ENCODE results near the gene AFDN. TPM values are rescaled to one million over a fixed set of nuclear protein-coding genes. Genes with fewer than 3 reads are reported as not detected.

Gene AFDN
- total and polyA plus RNA-seq, 2 of the 8 experiments (the other 6 are each of a cell fraction or from before 2014, with no cell fraction given) = 53.4 to 192 TPM

GRCh38 chr6:167954151-167954550, 127.4 kb downstream of the AFDN start:
- H3K56ac ChIP-seq (replicated peaks; ENCODE audit: insufficient read length, low read depth, low read length) = no peak overlapping the region
- TF ChIP-seq MAX (IDR thresholded peaks at IDR 0.05) (no peak), JUND (IDR thresholded peaks at IDR 0.05; ENCODE audit: low read length) (no peak), BCL11A (IDR thresholded peaks at IDR 0.05; ENCODE audit: low read depth in 2 of 2, low read length in 2 of 2) (no peak), GABPA (IDR thresholded peaks at IDR 0.05; ENCODE audit: borderline replicate concordance, insufficient read depth, low read length) (no peak), E2F6 (IDR thresholded peaks at IDR 0.05) (no peak), SP4 (IDR thresholded peaks at IDR 0.05; ENCODE audit: low read length) (no peak), RBBP5 (IDR thresholded peaks at IDR 0.05; ENCODE audit: borderline replicate concordance, low read depth, low read length) (no peak), TAF7 (optimal IDR thresholded peaks at IDR 0.05; ENCODE audit: borderline replicate concordance, low read depth, low read length) (no peak), FOSL1 (IDR thresholded peaks at IDR 0.05; ENCODE audit: insufficient read depth, low read depth, low read length) (no peak), MAFK (IDR thresholded peaks at IDR 0.05; ENCODE audit: low read depth, low read length) (no peak), BACH1 (IDR thresholded peaks at IDR 0.05; ENCODE audit: low read length) (no peak), SUZ12 (IDR thresholded peaks at IDR 0.05; ENCODE audit: low read length) (no peak), YY1 (IDR thresholded peaks at IDR 0.05; ENCODE audit: low read depth, low read length) (no peak), EP300 (IDR thresholded peaks at IDR 0.05; ENCODE audit: borderline replicate concordance in 1 of 2, low read depth in 2 of 2, low read length in 2 of 2) (no peak)

More at GRCh38 chr6:167954151-167954550, 127.4 kb downstream of the AFDN start:
- WGBS, 2 experiments (ENCODE audit: extremely low coverage in 1 of 2, insufficient coverage in 1 of 2, insufficient read length in 1 of 2, insufficient replicate concordance in 2 of 2, low coverage in 1 of 2, low lambda C conversion rate in 2 of 2, missing lambda C conversion rate in 1 of 2) = 92% methylated on average over 3 of the region's 3 CpGs; no CpG with 5 or more reads in 1 of the 2 experiments
- no peak overlapping the region for H4K5ac ChIP-seq (ENCODE audit: insufficient read length, low read depth, low read length)
- no peak overlapping the region for H2AK5ac ChIP-seq (ENCODE audit: low read depth, low read length)
- no peaks in the 10 kb centered on the region for H3K27me3 ChIP-seq (replicated peaks in 1 of 4; ENCODE audit: control insufficient read depth in 3 of 4, extremely low read depth in 1 of 4, insufficient read depth in 3 of 4, low read length in 3 of 4)
- no peak overlapping the region for H3K18ac ChIP-seq (ENCODE audit: extremely low read depth, low read length)
- no peak for DNase-seq (ENCODE audit: low read depth in 1 of 2, low spot score in 2 of 2)
- H3K79me1 ChIP-seq (ENCODE audit: low read depth, low read length) = peaks cover 3% of the 10 kb centered on the region; the same call in 1 of the 2 replicates
- peaks cover 5 to 18% of the 10 kb centered on the region in 2 experiments; a peak in 3 of 4 replicates for H3K79me2 ChIP-seq (ENCODE audit: control insufficient read depth in 1 of 2, insufficient read depth in 2 of 2, low read length in 2 of 2)
- H2BK5ac ChIP-seq (ENCODE audit: low read depth, low read length) = no peak overlapping the region
- no peak overlapping the region for H4K8ac ChIP-seq (ENCODE audit: extremely low read depth, insufficient read depth, low read length)
- ChIA-PET CTCF (ENCODE audit: partially characterized antibody) (interaction anchor here (1.0 kb wide), 1 partner anchor 9 kb away, joined by 3 read pairs; no protein-coding TSS in a partner anchor), POLR2A (ENCODE audit: partially characterized antibody) (no interaction called here)
- no peaks in the 10 kb centered on the region for H3K9me3 ChIP-seq (ENCODE audit: insufficient read depth in 2 of 2, low read depth in 1 of 2, low read length in 1 of 2)
- H2AFZ ChIP-seq (ENCODE audit: low read length) = no peak overlapping the region
- H3K9ac ChIP-seq (replicated peaks in 1 of 4; ENCODE audit: extremely low read depth in 1 of 4, low read depth in 3 of 4, low read length in 3 of 4) = no peak overlapping the region
- no peaks in the 10 kb centered on the region for H3K4me1 ChIP-seq (replicated peaks in 1 of 4; ENCODE audit: control insufficient read depth in 3 of 4, insufficient read depth in 4 of 4, low read length in 3 of 4)
- H2BK20ac ChIP-seq (ENCODE audit: low read length) = no peak overlapping the region
- no peak for FAIRE-seq
- H2BK15ac ChIP-seq (ENCODE audit: low read length) = no peak overlapping the region
- H3K36me3 ChIP-seq (ENCODE audit: control insufficient read depth in 2 of 4, insufficient read depth in 4 of 4, low read length in 3 of 4) = peaks cover 20 to 56% (median 35%) of the 10 kb centered on the region in 4 experiments
- H3K14ac ChIP-seq (ENCODE audit: insufficient read length) = no peak overlapping the region
- H3K23me2 ChIP-seq (ENCODE audit: low read depth, low read length) = no peaks in the 10 kb centered on the region
- no peak overlapping the region for H3K4ac ChIP-seq (replicated peaks; ENCODE audit: insufficient read length, low read depth, low read length)
- no peak overlapping the region for H3K4me2 ChIP-seq (ENCODE audit: insufficient read depth in 1 of 2, low read depth in 2 of 2, low read length in 2 of 2)
- no peak overlapping the region for H3K23ac ChIP-seq (ENCODE audit: insufficient read length)
- peaks cover 2 to 7% of the 10 kb centered on the region in 2 experiments for H4K20me1 ChIP-seq (replicated peaks in 1 of 2; ENCODE audit: control insufficient read depth in 1 of 2, insufficient read depth in 2 of 2, low read length in 2 of 2)
- H4K91ac ChIP-seq (replicated peaks; ENCODE audit: insufficient read length, low read length) = no peak overlapping the region
- no peak overlapping the region for H3K27ac ChIP-seq (ENCODE audit: low read depth, low read length)
- no peak overlapping the region for H3K4me3 ChIP-seq (ENCODE audit: extremely low read depth in 1 of 4, insufficient read depth in 2 of 4, low read depth in 3 of 4, low read length in 4 of 4)
- H2BK12ac ChIP-seq (ENCODE audit: low read depth, low read length) = no peak overlapping the region
- H2BK120ac ChIP-seq (replicated peaks; ENCODE audit: low read depth, low read length) = no peak overlapping the region

Measured in H1 (cell line).